Esophagus muscularis mucosa (tissue), 4 donors: ENCODE results near the gene CFAP99.

Experiments
- CTCF ChIP-seq, 3 experiments: fragments of 200-600 bp in 2 of 3; fragments of 450-650 bp in 1 of 3; sonication (generic) in 2 of 3; IDR thresholded peaks; one replicate each; pipeline ENCODE4 v1.5.1; 2017 to 2019; ENCODE audit warnings: antibody characterized with exemption in 3 of 3, mild to moderate bottlenecking in 2 of 3, moderate library complexity in 1 of 3
- EP300 ChIP-seq: sonication (generic); formaldehyde crosslinking; IDR thresholded peaks from one replicate; pipeline ENCODE4 v1.6.1; 2017; ENCODE audit warnings: antibody characterized with exemption
- POLR2A ChIP-seq: fragments of 450-650 bp; IDR thresholded peaks from one replicate; pipeline ENCODE4 v1.6.1; 2017; ENCODE audit warnings: antibody characterized with exemption, moderate library complexity, mild to moderate bottlenecking, low read depth
- POLR2AphosphoS5 ChIP-seq, 2 donors: sonication (generic); formaldehyde crosslinking; IDR thresholded peaks; one replicate each; pipeline ENCODE4 v1.6.1; 2017; ENCODE audit warnings: antibody characterized with exemption in 2 of 2

GRCh38 chr4:2406406-2406805, 12.3 kb upstream of the CFAP99 start:
- TF ChIP-seq CTCF (IDR thresholded peaks at IDR 0.05): no peak
- no peak for TF ChIP-seq EP300
- no peak for TF ChIP-seq POLR2A
- TF ChIP-seq POLR2AphosphoS5 (IDR thresholded peaks at IDR 0.05): no peak
